Neural progenitor cell (in vitro differentiated cells): ENCODE results near the gene FAF1. TPM values are rescaled to one million over a fixed set of nuclear protein-coding genes. Genes with fewer than 3 reads are reported as not detected.
A peak's percentile ranks its signal among the peaks of the same experiment; 100 is the strongest.

Experiments
- DNase-seq: peaks from one replicate; pipeline ENCODE4 v3.0.0-alpha.2; 2016; ENCODE audit warnings: low spot score
- H2AFZ ChIP-seq: fragments of 200-600 bp; sonication (generic); replicated peaks from 2 replicates; pipeline ENCODE4 v1.6.1; 2016; ENCODE audit warnings: antibody characterized with exemption
- H3F3A ChIP-seq: fragments of 200-600 bp; sonication (generic); 2 replicates; pipeline ENCODE4 v1.6.1; 2016; ENCODE audit warnings: antibody characterized with exemption, low read depth
- H3K27ac ChIP-seq: fragments of 200-600 bp; sonication (generic); 2 replicates; pipeline ENCODE4 v1.5.1; 2016; ENCODE audit warnings: mild to moderate bottlenecking
- H3K27me3 ChIP-seq: fragments of 200-600 bp; sonication (generic); 2 replicates; pipeline ENCODE4 v1.6.1; 2016; ENCODE audit warnings: mild to moderate bottlenecking, moderate library complexity
- H3K36me3 ChIP-seq: fragments of 200-600 bp; sonication (generic); 2 replicates; pipeline ENCODE4 v1.5.1; 2016
- H3K4me1 ChIP-seq: fragments of 200-600 bp; sonication (generic); 2 replicates; pipeline ENCODE4 v1.6.1; 2016; ENCODE audit warnings: mixed run types
- H3K4me2 ChIP-seq: fragments of 200-600 bp; sonication (generic); 2 replicates; pipeline ENCODE4 v1.6.1; 2016
- H3K4me3 ChIP-seq: fragments of 200-600 bp; sonication (generic); 2 replicates; pipeline ENCODE4 v1.5.1; 2016
- H3K79me2 ChIP-seq: fragments of 200-600 bp; sonication (generic); 2 replicates; pipeline ENCODE4 v1.6.1; 2016; ENCODE audit warnings: low read depth
- H3K9ac ChIP-seq: fragments of 200-600 bp; sonication (generic); 2 replicates; pipeline ENCODE4 v1.6.1; 2016
- H3K9me3 ChIP-seq: fragments of 200-600 bp; sonication (generic); 2 replicates; pipeline ENCODE4 v1.5.1; 2016; ENCODE audit warnings: low read depth
- H4K20me1 ChIP-seq: fragments of 200-600 bp; sonication (generic); 2 replicates; pipeline ENCODE4 v1.6.1; 2016; ENCODE audit warnings: low read depth
- H3K27ac Mint-ChIP-seq: 3 replicates; pipeline ENCODE4 v1.8.0; 2021; ENCODE audit warnings: mixed read lengths
- H3K27me3 Mint-ChIP-seq: 2 replicates; pipeline ENCODE4 v1.8.0; 2022; ENCODE audit warnings: low read depth, mild to moderate bottlenecking, inconsistent platforms, moderate library complexity, mixed read lengths; ENCODE audit not compliant: insufficient read depth
- H3K36me3 Mint-ChIP-seq: 3 replicates; pipeline ENCODE4 v1.8.0; 2021; ENCODE audit warnings: mixed read lengths
- H3K4me1 Mint-ChIP-seq: 3 replicates; pipeline ENCODE4 v1.8.0; 2021; ENCODE audit warnings: mixed read lengths
- H3K4me3 Mint-ChIP-seq: 3 replicates; pipeline ENCODE4 v1.8.0; 2021; ENCODE audit warnings: mild to moderate bottlenecking, moderate library complexity, mixed read lengths
- H3K9me3 Mint-ChIP-seq: 3 replicates; pipeline ENCODE4 v1.8.0; 2020; ENCODE audit warnings: mixed read lengths
- CTCF ChIP-seq: fragments of 200-600 bp; sonication (generic); IDR thresholded peaks from 2 replicates; pipeline ENCODE4 v1.5.1; 2017; ENCODE audit warnings: antibody characterized with exemption, mild to moderate bottlenecking
- EZH2 ChIP-seq: fragments of 200-600 bp; sonication (generic); IDR thresholded peaks from 2 replicates; pipeline ENCODE4 v1.6.1; 2017; ENCODE audit warnings: antibody characterized with exemption, mild to moderate bottlenecking, moderate library complexity
- EZH2phosphoT487 ChIP-seq: fragments of 200-600 bp; sonication (generic); IDR thresholded peaks from 2 replicates; pipeline ENCODE4 v1.6.1; 2017; ENCODE audit warnings: antibody characterized with exemption
- total RNA-seq: library from RNA; depleted of rRNA; stranded (reverse); fragments of >200 nt; gene quantifications from 2 replicates; pipeline ENCODE4 v1.2.3, GENCODE V29; 2015; ENCODE audit warnings: low replicate concordance

Gene FAF1
- total RNA-seq, 1 donor from 2014 or later = 103 TPM

GRCh38 chr1:50426108-50426700 lies 533.9 kb downstream of the FAF1 start:
- Mint-ChIP-seq H3K27ac (no peak overlapping the region), H3K27me3 (peaks cover 96% of the 10 kb centered on the region), H3K9me3 (peaks cover 2% of the 10 kb centered on the region), H3K36me3 (no peaks in the 10 kb centered on the region), H3K4me3 (peak overlapping the region; percentile 64), H3K4me1 (peaks cover 46% of the 10 kb centered on the region)
- H3K9me3 ChIP-seq = no peaks in the 10 kb centered on the region
- peaks cover 100% of the 10 kb centered on the region for H3K27me3 ChIP-seq
- TF ChIP-seq EZH2phosphoT487 (no peak), CTCF (no peak), EZH2 (no peak)
- H4K20me1 ChIP-seq = peaks cover 92% of the 10 kb centered on the region
- no peak overlapping the region for H3K4me2 ChIP-seq
- H3K9ac ChIP-seq = no peak overlapping the region
- H3K36me3 ChIP-seq = no peaks in the 10 kb centered on the region
- no peak overlapping the region for H2AFZ ChIP-seq
- peaks cover 37% of the 10 kb centered on the region for H3K4me1 ChIP-seq
- H3K4me3 ChIP-seq = no peak overlapping the region
- DNase-seq = peak; percentile 34
- H3F3A ChIP-seq = peaks cover 30% of the 10 kb centered on the region
- no peak overlapping the region for H3K27ac ChIP-seq
- H3K79me2 ChIP-seq = no peaks in the 10 kb centered on the region

GRCh38 chr1:50425376-50426107 lies 534.5 kb downstream of the FAF1 start:
- Histone ChIP-seq H3K27me3 (peaks cover 100% of the 10 kb centered on the region), H3K4me2 (no peak overlapping the region), H3K4me3 (no peak overlapping the region), H3K9ac (no peak overlapping the region), H4K20me1 (peaks cover 93% of the 10 kb centered on the region), H3K4me1 (peaks cover 34% of the 10 kb centered on the region), H2AFZ (no peak overlapping the region), H3K79me2 (no peaks in the 10 kb centered on the region), H3F3A (peaks cover 34% of the 10 kb centered on the region), H3K9me3 (no peaks in the 10 kb centered on the region), H3K27ac (no peak overlapping the region), H3K36me3 (no peaks in the 10 kb centered on the region)
- DNase-seq = peak; percentile 75
- TF ChIP-seq EZH2phosphoT487 (peak; percentile 87), CTCF (peak; percentile 39), EZH2 (peak; percentile 48)
- Mint-ChIP-seq H3K36me3 (no peaks in the 10 kb centered on the region), H3K9me3 (peaks cover 2% of the 10 kb centered on the region), H3K4me1 (peaks cover 40% of the 10 kb centered on the region), H3K27me3 (peaks cover 91% of the 10 kb centered on the region), H3K27ac (no peak overlapping the region), H3K4me3 (peak overlapping the region; percentile 89)

- Mint-ChIP-seq H3K36me3 (peaks cover 2% of the 10 kb centered on the region), H3K27ac (no peak overlapping the region), H3K9me3 (peaks cover 2% of the 10 kb centered on the region), H3K4me3 (peak overlapping the region; percentile 89), H3K27me3 (peaks cover 92% of the 10 kb centered on the region), H3K4me1 (peaks cover 40% of the 10 kb centered on the region)
- Histone ChIP-seq H3K27ac (no peak overlapping the region), H4K20me1 (peaks cover 93% of the 10 kb centered on the region), H3K27me3 (peaks cover 100% of the 10 kb centered on the region), H3K9me3 (no peaks in the 10 kb centered on the region), H3K4me3 (no peak overlapping the region), H3F3A (peaks cover 40% of the 10 kb centered on the region), H3K4me2 (no peak overlapping the region), H3K36me3 (no peaks in the 10 kb centered on the region), H3K9ac (no peak overlapping the region), H2AFZ (no peak overlapping the region), H3K79me2 (no peaks in the 10 kb centered on the region), H3K4me1 (peaks cover 30% of the 10 kb centered on the region)
- TF ChIP-seq CTCF (no peak), EZH2phosphoT487 (peak; percentile 97), EZH2 (peak; percentile 100)
- peak; percentile 48 for DNase-seq
Observed at GRCh38 chr1:50424884-50425375, 535.1 kb downstream of the FAF1 start.
